GM23338 (cell line): ENCODE data around the gene DOLPP1. TPM values are rescaled to one million over a fixed set of nuclear protein-coding genes. Genes with fewer than 3 reads are reported as not detected.

ENCODE experiments used
- ATAC-seq: fragments of 200-7000 bp; cut with Tn5 transposase; 3 replicates; pipeline ENCODE4 v1.9.1; 2020
- DNase-seq: peaks from one replicate; pipeline ENCODE4 v3.0.0-alpha.2; 2015; ENCODE audit warnings: low spot score
- H2AFZ ChIP-seq: fragments of 200-600 bp; sonication (generic); 2 replicates; pipeline ENCODE4 v1.8.0; 2016; ENCODE audit warnings: antibody characterized with exemption, mild to moderate bottlenecking, moderate library complexity
- H3F3A ChIP-seq: fragments of 200-600 bp; sonication (generic); replicated peaks from 2 replicates; pipeline ENCODE4 v1.8.0; 2017; ENCODE audit warnings: antibody characterized with exemption, mixed run types, low read depth
- H3K27ac ChIP-seq: fragments of 200-600 bp; sonication (generic); 2 replicates; pipeline ENCODE4 v1.6.1; 2016; ENCODE audit warnings: low read depth
- H3K27me3 ChIP-seq: fragments of 200-600 bp; sonication (generic); 2 replicates; pipeline ENCODE4 v1.8.0; 2016; ENCODE audit warnings: mild to moderate bottlenecking, mixed run types, moderate library complexity; ENCODE audit not compliant: insufficient read depth
- H3K36me3 ChIP-seq: fragments of 200-600 bp; sonication (generic); 2 replicates; pipeline ENCODE4 v1.8.0; 2016; ENCODE audit warnings: mild to moderate bottlenecking; ENCODE audit not compliant: insufficient read depth
- H3K4me1 ChIP-seq: fragments of 200-600 bp; sonication (generic); 2 replicates; pipeline ENCODE4 v1.8.0; 2016; ENCODE audit warnings: mild to moderate bottlenecking, moderate library complexity; ENCODE audit not compliant: insufficient read depth
- H3K4me2 ChIP-seq: fragments of 200-600 bp; sonication (generic); 2 replicates; pipeline ENCODE4 v1.7.1; 2017; ENCODE audit warnings: mixed run types
- H3K4me3 ChIP-seq: fragments of 200-600 bp; sonication (generic); 2 replicates; pipeline ENCODE4 v1.6.1; 2016; ENCODE audit warnings: mixed run types
- H3K79me2 ChIP-seq: fragments of 200-600 bp; sonication (generic); replicated peaks from 2 replicates; pipeline ENCODE4 v1.8.0; 2017; ENCODE audit warnings: mild to moderate bottlenecking; ENCODE audit not compliant: insufficient read depth
- H3K9me2 ChIP-seq: fragments of 200-600 bp; sonication (generic); 2 replicates; pipeline ENCODE4 v1.8.0; 2017; ENCODE audit not compliant: insufficient read depth
- H4K20me1 ChIP-seq: fragments of 200-600 bp; sonication (generic); replicated peaks from 2 replicates; pipeline ENCODE4 v1.8.0; 2017; ENCODE audit warnings: mild to moderate bottlenecking; ENCODE audit not compliant: insufficient read depth
- H3K27ac Mint-ChIP-seq: 2 replicates; pipeline ENCODE4 v1.8.0; 2020; ENCODE audit warnings: inconsistent platforms, mild to moderate bottlenecking, moderate library complexity, mixed read lengths
- H3K27me3 Mint-ChIP-seq: 3 replicates; pipeline ENCODE4 v1.8.0; 2022; ENCODE audit warnings: low read depth, mild to moderate bottlenecking, moderate library complexity, mixed read lengths, inconsistent platforms; ENCODE audit not compliant: insufficient read depth, poor library complexity
- H3K36me3 Mint-ChIP-seq: 3 replicates; pipeline ENCODE4 v1.8.0; 2021; ENCODE audit warnings: low read depth, mild to moderate bottlenecking, inconsistent platforms, moderate library complexity, mixed read lengths
- H3K4me1 Mint-ChIP-seq: 3 replicates; pipeline ENCODE4 v1.8.0; 2020; ENCODE audit warnings: mild to moderate bottlenecking, inconsistent platforms, mixed read lengths
- H3K4me3 Mint-ChIP-seq: 3 replicates; pipeline ENCODE4 v1.8.0; 2021; ENCODE audit warnings: moderate library complexity, mild to moderate bottlenecking, inconsistent platforms, mixed read lengths
- H3K9me3 Mint-ChIP-seq: 3 replicates; pipeline ENCODE4 v1.8.0; 2020; ENCODE audit warnings: moderate library complexity, mild to moderate bottlenecking, inconsistent platforms, mixed read lengths
- CREB1 ChIP-seq: fragments of 250-450 bp; sonication (Bioruptor Pico); IDR thresholded peaks from 2 replicates; pipeline ENCODE4 v1.5.0; 2020; ENCODE audit warnings: low read depth, mild to moderate bottlenecking, moderate library complexity
- EZH2 ChIP-seq: fragments of 200-600 bp; sonication (generic); IDR thresholded peaks from one replicate; pipeline ENCODE4 v1.8.0; 2017; ENCODE audit warnings: antibody characterized with exemption, mild to moderate bottlenecking, low read depth; ENCODE audit not compliant: unreplicated experiment
- JUNB ChIP-seq: IDR thresholded peaks from one replicate; pipeline ENCODE4 v1.6.1; 2016; ENCODE audit warnings: antibody characterized with exemption; ENCODE audit not compliant: unreplicated experiment
- NANOG ChIP-seq: IDR thresholded peaks from 2 replicates; pipeline ENCODE4 v1.6.1; 2016; ENCODE audit warnings: antibody characterized with exemption, borderline replicate concordance
- POLR2AphosphoS5 ChIP-seq: IDR thresholded peaks from 2 replicates; pipeline ENCODE4 v1.6.1; 2016; ENCODE audit warnings: antibody characterized with exemption, low read depth
- STAT1 ChIP-seq: IDR thresholded peaks from one replicate; pipeline ENCODE4 v1.6.1; 2016; ENCODE audit warnings: antibody characterized with exemption; ENCODE audit not compliant: unreplicated experiment
- ZNF114 ChIP-seq: fragments of 250-450 bp; sonication (Bioruptor Pico); IDR thresholded peaks from 2 replicates; pipeline ENCODE4 v1.5.0; 2020; ENCODE audit warnings: mild to moderate bottlenecking, moderate library complexity
- ZNF331 ChIP-seq: fragments of 250-450 bp; sonication (Bioruptor Pico); IDR thresholded peaks from 2 replicates; pipeline ENCODE4 v1.5.0; 2020; ENCODE audit warnings: low read depth, mild to moderate bottlenecking, moderate library complexity
- polyA plus RNA-seq: library from polyadenylated mRNA; unstranded; fragments of >200 nt; fragmentation: Nextera tagmentation; extraction: Ambion mirVana; gene quantifications from 2 replicates; pipeline ENCODE4 v1.2.1, GENCODE V29; 2016
- total RNA-seq: library from RNA; depleted of rRNA; stranded (reverse); fragments of >200 nt; shearing (Covaris generic); gene quantifications from 2 replicates; pipeline ENCODE4 v1.2.3, GENCODE V29; 2014
- TF ChIP-seq, protein P1 (sequence below): IDR thresholded peaks from one replicate; pipeline ENCODE4 v1.6.1; 2018; ENCODE audit warnings: antibody characterized with exemption; ENCODE audit not compliant: unreplicated experiment
- TF ChIP-seq, protein P2 (sequence below): IDR thresholded peaks from 2 replicates; pipeline ENCODE4 v1.6.1; 2016; ENCODE audit warnings: antibody characterized with exemption
- TF ChIP-seq, protein P3 (sequence below), 2 experiments: fragments of 200-600 bp in 1 of 2; sonication (generic) in 1 of 2; conservative IDR thresholded peaks; 2 replicates each; pipeline versions ENCODE4 v1.5.1 to v1.6.1; 2016 to 2017; ENCODE audit warnings: antibody characterized with exemption in 2 of 2, low read depth in 2 of 2, mild to moderate bottlenecking in 2 of 2, moderate library complexity in 1 of 2
- TF ChIP-seq, protein P4 (sequence below): fragments of 250-450 bp; sonication (Bioruptor Pico); IDR thresholded peaks from 2 replicates; pipeline ENCODE4 v1.5.0; 2020; ENCODE audit warnings: mild to moderate bottlenecking, moderate library complexity

The DOLPP1 gene
- total and polyA plus RNA-seq, 2 experiments from 2014 or later = 23.3 to 31.9 TPM

DNA sequence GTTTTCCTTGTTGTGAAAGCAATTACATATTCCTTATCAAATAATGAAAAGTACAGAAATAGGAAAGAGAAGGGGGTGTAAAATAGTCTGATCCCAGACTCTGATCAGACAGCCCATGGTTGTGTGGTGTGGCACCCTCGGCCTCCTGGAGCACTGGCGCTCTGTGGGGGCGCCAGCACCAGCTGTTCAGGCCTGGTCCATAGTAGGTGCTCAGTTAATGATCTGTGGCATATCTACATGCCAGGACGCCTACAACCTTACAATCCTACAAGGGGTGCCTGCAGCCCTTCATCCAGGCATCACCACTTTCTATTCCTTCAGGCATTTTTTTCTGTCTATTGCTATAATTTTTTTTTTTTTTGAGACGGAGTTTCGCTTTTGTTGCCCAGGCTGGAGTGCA, 27.9 kb upstream of the DOLPP1 start:
- ATAC-seq (no peak), DNase-seq (no peak)
- no peaks in the 10 kb centered on the region for H4K20me1 ChIP-seq
- no peaks in the 10 kb centered on the region for H3F3A ChIP-seq
- no peaks in the 10 kb centered on the region for H3K9me2 ChIP-seq
- no peaks in the 10 kb centered on the region for H3K79me2 ChIP-seq
- Mint-ChIP-seq H3K27ac (no peak overlapping the region), H3K4me1 (no peaks in the 10 kb centered on the region), H3K36me3 (peaks cover 22% of the 10 kb centered on the region), H3K9me3 (no peaks in the 10 kb centered on the region), H3K4me3 (no peak overlapping the region), H3K27me3 (no peaks in the 10 kb centered on the region)
- H3K4me2 ChIP-seq = no peak overlapping the region
- no peaks in the 10 kb centered on the region for H3K27me3 ChIP-seq
- no peak overlapping the region for H2AFZ ChIP-seq
- H3K4me1 ChIP-seq = no peaks in the 10 kb centered on the region
- no peak overlapping the region for H3K4me3 ChIP-seq
- TF ChIP-seq STAT1 = no peak
- TF ChIP-seq, protein P1, sequence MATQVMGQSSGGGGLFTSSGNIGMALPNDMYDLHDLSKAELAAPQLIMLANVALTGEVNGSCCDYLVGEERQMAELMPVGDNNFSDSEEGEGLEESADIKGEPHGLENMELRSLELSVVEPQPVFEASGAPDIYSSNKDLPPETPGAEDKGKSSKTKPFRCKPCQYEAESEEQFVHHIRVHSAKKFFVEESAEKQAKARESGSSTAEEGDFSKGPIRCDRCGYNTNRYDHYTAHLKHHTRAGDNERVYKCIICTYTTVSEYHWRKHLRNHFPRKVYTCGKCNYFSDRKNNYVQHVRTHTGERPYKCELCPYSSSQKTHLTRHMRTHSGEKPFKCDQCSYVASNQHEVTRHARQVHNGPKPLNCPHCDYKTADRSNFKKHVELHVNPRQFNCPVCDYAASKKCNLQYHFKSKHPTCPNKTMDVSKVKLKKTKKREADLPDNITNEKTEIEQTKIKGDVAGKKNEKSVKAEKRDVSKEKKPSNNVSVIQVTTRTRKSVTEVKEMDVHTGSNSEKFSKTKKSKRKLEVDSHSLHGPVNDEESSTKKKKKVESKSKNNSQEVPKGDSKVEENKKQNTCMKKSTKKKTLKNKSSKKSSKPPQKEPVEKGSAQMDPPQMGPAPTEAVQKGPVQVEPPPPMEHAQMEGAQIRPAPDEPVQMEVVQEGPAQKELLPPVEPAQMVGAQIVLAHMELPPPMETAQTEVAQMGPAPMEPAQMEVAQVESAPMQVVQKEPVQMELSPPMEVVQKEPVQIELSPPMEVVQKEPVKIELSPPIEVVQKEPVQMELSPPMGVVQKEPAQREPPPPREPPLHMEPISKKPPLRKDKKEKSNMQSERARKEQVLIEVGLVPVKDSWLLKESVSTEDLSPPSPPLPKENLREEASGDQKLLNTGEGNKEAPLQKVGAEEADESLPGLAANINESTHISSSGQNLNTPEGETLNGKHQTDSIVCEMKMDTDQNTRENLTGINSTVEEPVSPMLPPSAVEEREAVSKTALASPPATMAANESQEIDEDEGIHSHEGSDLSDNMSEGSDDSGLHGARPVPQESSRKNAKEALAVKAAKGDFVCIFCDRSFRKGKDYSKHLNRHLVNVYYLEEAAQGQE = no peak
- TF ChIP-seq, protein P2, sequence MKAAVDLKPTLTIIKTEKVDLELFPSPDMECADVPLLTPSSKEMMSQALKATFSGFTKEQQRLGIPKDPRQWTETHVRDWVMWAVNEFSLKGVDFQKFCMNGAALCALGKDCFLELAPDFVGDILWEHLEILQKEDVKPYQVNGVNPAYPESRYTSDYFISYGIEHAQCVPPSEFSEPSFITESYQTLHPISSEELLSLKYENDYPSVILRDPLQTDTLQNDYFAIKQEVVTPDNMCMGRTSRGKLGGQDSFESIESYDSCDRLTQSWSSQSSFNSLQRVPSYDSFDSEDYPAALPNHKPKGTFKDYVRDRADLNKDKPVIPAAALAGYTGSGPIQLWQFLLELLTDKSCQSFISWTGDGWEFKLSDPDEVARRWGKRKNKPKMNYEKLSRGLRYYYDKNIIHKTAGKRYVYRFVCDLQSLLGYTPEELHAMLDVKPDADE = no peak
- no peak for TF ChIP-seq JUNB
- TF ChIP-seq, protein P3, sequence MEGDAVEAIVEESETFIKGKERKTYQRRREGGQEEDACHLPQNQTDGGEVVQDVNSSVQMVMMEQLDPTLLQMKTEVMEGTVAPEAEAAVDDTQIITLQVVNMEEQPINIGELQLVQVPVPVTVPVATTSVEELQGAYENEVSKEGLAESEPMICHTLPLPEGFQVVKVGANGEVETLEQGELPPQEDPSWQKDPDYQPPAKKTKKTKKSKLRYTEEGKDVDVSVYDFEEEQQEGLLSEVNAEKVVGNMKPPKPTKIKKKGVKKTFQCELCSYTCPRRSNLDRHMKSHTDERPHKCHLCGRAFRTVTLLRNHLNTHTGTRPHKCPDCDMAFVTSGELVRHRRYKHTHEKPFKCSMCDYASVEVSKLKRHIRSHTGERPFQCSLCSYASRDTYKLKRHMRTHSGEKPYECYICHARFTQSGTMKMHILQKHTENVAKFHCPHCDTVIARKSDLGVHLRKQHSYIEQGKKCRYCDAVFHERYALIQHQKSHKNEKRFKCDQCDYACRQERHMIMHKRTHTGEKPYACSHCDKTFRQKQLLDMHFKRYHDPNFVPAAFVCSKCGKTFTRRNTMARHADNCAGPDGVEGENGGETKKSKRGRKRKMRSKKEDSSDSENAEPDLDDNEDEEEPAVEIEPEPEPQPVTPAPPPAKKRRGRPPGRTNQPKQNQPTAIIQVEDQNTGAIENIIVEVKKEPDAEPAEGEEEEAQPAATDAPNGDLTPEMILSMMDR (conservative IDR thresholded peaks at IDR 0.05; ENCODE audit: low read depth in 2 of 2) = no peak
- no peak for TF ChIP-seq NANOG
- TF ChIP-seq CREB1 (CRISPR knock-in tag) = no peak
- no peak for TF ChIP-seq POLR2AphosphoS5
- TF ChIP-seq, protein P4, sequence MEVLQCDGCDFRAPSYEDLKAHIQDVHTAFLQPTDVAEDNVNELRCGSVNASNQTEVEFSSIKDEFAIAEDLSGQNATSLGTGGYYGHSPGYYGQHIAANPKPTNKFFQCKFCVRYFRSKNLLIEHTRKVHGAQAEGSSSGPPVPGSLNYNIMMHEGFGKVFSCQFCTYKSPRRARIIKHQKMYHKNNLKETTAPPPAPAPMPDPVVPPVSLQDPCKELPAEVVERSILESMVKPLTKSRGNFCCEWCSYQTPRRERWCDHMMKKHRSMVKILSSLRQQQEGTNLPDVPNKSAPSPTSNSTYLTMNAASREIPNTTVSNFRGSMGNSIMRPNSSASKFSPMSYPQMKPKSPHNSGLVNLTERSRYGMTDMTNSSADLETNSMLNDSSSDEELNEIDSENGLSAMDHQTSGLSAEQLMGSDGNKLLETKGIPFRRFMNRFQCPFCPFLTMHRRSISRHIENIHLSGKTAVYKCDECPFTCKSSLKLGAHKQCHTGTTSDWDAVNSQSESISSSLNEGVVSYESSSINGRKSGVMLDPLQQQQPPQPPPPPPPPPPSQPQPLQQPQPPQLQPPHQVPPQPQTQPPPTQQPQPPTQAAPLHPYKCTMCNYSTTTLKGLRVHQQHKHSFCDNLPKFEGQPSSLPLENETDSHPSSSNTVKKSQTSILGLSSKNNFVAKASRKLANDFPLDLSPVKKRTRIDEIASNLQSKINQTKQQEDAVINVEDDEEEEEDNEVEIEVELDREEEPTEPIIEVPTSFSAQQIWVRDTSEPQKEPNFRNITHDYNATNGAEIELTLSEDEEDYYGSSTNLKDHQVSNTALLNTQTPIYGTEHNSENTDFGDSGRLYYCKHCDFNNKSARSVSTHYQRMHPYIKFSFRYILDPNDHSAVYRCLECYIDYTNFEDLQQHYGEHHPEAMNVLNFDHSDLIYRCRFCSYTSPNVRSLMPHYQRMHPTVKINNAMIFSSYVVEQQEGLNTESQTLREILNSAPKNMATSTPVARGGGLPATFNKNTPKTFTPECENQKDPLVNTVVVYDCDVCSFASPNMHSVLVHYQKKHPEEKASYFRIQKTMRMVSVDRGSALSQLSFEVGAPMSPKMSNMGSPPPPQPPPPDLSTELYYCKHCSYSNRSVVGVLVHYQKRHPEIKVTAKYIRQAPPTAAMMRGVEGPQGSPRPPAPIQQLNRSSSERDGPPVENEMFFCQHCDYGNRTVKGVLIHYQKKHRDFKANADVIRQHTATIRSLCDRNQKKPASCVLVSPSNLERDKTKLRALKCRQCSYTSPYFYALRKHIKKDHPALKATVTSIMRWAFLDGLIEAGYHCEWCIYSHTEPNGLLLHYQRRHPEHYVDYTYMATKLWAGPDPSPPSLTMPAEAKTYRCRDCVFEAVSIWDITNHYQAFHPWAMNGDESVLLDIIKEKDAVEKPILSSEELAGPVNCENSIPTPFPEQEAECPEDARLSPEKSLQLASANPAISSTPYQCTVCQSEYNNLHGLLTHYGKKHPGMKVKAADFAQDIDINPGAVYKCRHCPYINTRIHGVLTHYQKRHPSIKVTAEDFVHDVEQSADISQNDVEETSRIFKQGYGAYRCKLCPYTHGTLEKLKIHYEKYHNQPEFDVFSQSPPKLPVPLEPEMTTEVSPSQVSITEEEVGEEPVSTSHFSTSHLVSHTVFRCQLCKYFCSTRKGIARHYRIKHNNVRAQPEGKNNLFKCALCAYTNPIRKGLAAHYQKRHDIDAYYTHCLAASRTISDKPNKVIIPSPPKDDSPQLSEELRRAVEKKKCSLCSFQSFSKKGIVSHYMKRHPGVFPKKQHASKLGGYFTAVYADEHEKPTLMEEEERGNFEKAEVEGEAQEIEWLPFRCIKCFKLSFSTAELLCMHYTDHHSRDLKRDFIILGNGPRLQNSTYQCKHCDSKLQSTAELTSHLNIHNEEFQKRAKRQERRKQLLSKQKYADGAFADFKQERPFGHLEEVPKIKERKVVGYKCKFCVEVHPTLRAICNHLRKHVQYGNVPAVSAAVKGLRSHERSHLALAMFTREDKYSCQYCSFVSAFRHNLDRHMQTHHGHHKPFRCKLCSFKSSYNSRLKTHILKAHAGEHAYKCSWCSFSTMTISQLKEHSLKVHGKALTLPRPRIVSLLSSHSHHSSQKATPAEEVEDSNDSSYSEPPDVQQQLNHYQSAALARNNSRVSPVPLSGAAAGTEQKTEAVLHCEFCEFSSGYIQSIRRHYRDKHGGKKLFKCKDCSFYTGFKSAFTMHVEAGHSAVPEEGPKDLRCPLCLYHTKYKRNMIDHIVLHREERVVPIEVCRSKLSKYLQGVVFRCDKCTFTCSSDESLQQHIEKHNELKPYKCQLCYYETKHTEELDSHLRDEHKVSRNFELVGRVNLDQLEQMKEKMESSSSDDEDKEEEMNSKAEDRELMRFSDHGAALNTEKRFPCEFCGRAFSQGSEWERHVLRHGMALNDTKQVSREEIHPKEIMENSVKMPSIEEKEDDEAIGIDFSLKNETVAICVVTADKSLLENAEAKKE = no peak
- TF ChIP-seq ZNF331 (CRISPR knock-in tag) = no peak
- no peak for TF ChIP-seq ZNF114
- no peak for TF ChIP-seq EZH2
- H3K27ac ChIP-seq = no peak overlapping the region
- H3K36me3 ChIP-seq = peaks cover 9% of the 10 kb centered on the region
